HepG2 (cell line): ENCODE results near the gene SERPINA9. TPM values are rescaled to one million over a fixed set of nuclear protein-coding genes. Genes with fewer than 3 reads are reported as not detected.
A peak's percentile ranks its signal among the peaks of the same experiment; 100 is the strongest.

Experiments used
- ETV5 ChIP-seq: IDR thresholded peaks from 2 replicates; pipeline ENCODE4 v1.6.1; 2018; ENCODE audit warnings: missing biosample characterization, missing genetic modification reagents, inconsistent platforms, borderline replicate concordance
- FOSL2 ChIP-seq: sonication (generic); formaldehyde crosslinking; IDR thresholded peaks from 2 replicates; pipeline ENCODE4 v1.4.0; 2020; ENCODE audit warnings: missing genetic modification reagents
- ISX ChIP-seq: sonication (generic); formaldehyde crosslinking; conservative IDR thresholded peaks from 2 replicates; pipeline ENCODE4 v1.5.0; 2020; ENCODE audit warnings: missing genetic modification reagents
- KDM4B ChIP-seq: sonication (generic); formaldehyde crosslinking; IDR thresholded peaks from 2 replicates; pipeline ENCODE4 v1.4.0; 2020; ENCODE audit warnings: missing genetic modification reagents
- KMT2B ChIP-seq: IDR thresholded peaks from 2 replicates; pipeline ENCODE4 v1.6.1; 2016; ENCODE audit warnings: missing genetic modification reagents, missing compliant biosample characterization
- SOX13 ChIP-seq, 3 experiments: fragments of 450-650 bp in 1 of 3; sonication (generic) in 1 of 3; formaldehyde crosslinking in 1 of 3; IDR thresholded peaks in 2 of 3; conservative IDR thresholded peaks in 1 of 3; 2 replicates each; pipeline versions ENCODE4 v1.5.0 to v1.6.1; 2016 to 2020; ENCODE audit warnings: antibody characterized with exemption in 1 of 3, mild to moderate bottlenecking in 1 of 3, missing compliant biosample characterization in 1 of 3, missing genetic modification reagents in 1 of 3, moderate library complexity in 1 of 3
- TEAD3 ChIP-seq: optimal IDR thresholded peaks from 2 replicates; pipeline ENCODE3; 2016; ENCODE audit warnings: borderline replicate concordance
- ZNF331 ChIP-seq: sonication (generic); formaldehyde crosslinking; IDR thresholded peaks from 2 replicates; pipeline ENCODE4 v1.4.0; 2020; ENCODE audit warnings: missing genetic modification reagents
- ZNF83 ChIP-seq: sonication (generic); formaldehyde crosslinking; IDR thresholded peaks from 2 replicates; pipeline ENCODE4 v1.4.0; 2020; ENCODE audit warnings: missing genetic modification reagents, mild to moderate bottlenecking, borderline replicate concordance
- ZSCAN31 ChIP-seq: sonication (generic); formaldehyde crosslinking; IDR thresholded peaks from 2 replicates; pipeline ENCODE4 v1.5.0; 2020; ENCODE audit warnings: low read depth, mild to moderate bottlenecking, missing genetic modification reagents
- polyA plus RNA-seq, 8 experiments: library from polyadenylated mRNA; depleted of rRNA in 3 of 8; stranded (reverse) in 7 of 8; unstranded in 1 of 8; fragments of >200 nt; fragmentation: Illumina TruSeq in 4 of 8; extraction: Trizol in 4 of 8; gene quantifications; 2 replicates each; pipeline versions ENCODE4 v1.2.1 to v1.2.3, GENCODE V29; 2011 to 2016; ENCODE audit warnings: low read depth in 4 of 8, missing spikeins in 1 of 8, mixed read lengths in 1 of 8; ENCODE audit not compliant: insufficient read depth in 1 of 8
- total RNA-seq, 5 experiments: library from RNA; depleted of rRNA; stranded (reverse); fragments of >200 nt; fragmentation: Illumina TruSeq; extraction: Trizol; gene quantifications; 2 replicates each; pipeline ENCODE4 v1.2.3, GENCODE V29; 2016; ENCODE audit warnings: low read depth in 1 of 5
- TF ChIP-seq, protein P1 (sequence below): sonication (generic); formaldehyde crosslinking; IDR thresholded peaks from 2 replicates; pipeline ENCODE4 v1.4.0; 2020; ENCODE audit warnings: missing genetic modification reagents
- TF ChIP-seq, protein P2 (sequence below): sonication (generic); formaldehyde crosslinking; IDR thresholded peaks from 2 replicates; pipeline ENCODE4 v1.8.1; 2023; ENCODE audit warnings: mild to moderate bottlenecking, inconsistent platforms, moderate library complexity, missing genetic modification reagents, borderline replicate concordance
- TF ChIP-seq, protein P3 (sequence below): sonication (generic); formaldehyde crosslinking; IDR thresholded peaks from 2 replicates; pipeline ENCODE4 v1.9.0; 2022; ENCODE audit warnings: low read depth, missing genetic modification reagents
- TF ChIP-seq, protein P4 (sequence below): sonication (generic); formaldehyde crosslinking; IDR thresholded peaks from 2 replicates; pipeline ENCODE4 v1.5.0; 2020; ENCODE audit warnings: mild to moderate bottlenecking, missing genetic modification reagents, borderline replicate concordance
- TF ChIP-seq, protein P5 (sequence below): sonication (generic); formaldehyde crosslinking; IDR thresholded peaks from 2 replicates; pipeline ENCODE4 v1.4.0; 2020; ENCODE audit warnings: missing genetic modification reagents

SERPINA9 gene
- total and polyA plus RNA-seq, 2 of the 13 experiments (the other 11 are each of a cell fraction or from before 2014, with no cell fraction given) = 0.21 TPM; not detected in 1

DNA sequence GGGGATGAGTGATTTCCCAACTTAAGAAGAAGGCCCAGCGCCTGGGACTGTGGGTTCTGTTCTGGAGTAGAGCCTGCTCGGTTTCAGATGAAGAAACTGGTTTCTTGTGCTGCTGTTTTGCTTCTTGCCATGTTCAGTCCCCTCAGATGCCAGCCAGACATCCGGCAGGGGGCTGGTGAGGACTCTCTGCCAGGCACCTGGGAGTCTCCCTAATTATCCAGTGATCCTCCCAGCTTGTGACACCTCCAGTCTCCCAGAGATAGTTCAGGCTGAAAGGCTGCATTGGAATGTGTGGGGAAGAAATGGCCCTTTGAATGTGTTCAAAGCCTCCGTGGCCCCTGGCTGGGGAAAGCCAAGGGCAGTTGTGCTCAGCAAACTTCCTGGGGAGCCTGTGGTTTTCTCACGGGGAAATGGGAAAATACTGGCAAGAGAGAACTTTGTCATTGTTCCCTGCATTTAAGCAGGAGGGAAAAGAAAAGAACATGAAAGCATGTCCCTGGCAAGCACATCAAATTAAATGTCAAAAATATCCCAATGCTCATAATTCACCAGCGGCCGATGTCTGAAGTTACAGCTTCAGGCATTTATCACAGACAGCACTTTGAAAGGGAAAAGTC lies 41.8 kb upstream of the SERPINA9 start (continued):
- TF ChIP-seq, protein P1, sequence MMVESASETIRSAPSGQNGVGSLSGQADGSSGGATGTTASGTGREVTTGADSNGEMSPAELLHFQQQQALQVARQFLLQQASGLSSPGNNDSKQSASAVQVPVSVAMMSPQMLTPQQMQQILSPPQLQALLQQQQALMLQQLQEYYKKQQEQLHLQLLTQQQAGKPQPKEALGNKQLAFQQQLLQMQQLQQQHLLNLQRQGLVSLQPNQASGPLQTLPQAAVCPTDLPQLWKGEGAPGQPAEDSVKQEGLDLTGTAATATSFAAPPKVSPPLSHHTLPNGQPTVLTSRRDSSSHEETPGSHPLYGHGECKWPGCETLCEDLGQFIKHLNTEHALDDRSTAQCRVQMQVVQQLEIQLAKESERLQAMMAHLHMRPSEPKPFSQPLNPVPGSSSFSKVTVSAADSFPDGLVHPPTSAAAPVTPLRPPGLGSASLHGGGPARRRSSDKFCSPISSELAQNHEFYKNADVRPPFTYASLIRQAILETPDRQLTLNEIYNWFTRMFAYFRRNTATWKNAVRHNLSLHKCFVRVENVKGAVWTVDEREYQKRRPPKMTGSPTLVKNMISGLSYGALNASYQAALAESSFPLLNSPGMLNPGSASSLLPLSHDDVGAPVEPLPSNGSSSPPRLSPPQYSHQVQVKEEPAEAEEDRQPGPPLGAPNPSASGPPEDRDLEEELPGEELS = peak; percentile 77
- TF ChIP-seq, protein P2, sequence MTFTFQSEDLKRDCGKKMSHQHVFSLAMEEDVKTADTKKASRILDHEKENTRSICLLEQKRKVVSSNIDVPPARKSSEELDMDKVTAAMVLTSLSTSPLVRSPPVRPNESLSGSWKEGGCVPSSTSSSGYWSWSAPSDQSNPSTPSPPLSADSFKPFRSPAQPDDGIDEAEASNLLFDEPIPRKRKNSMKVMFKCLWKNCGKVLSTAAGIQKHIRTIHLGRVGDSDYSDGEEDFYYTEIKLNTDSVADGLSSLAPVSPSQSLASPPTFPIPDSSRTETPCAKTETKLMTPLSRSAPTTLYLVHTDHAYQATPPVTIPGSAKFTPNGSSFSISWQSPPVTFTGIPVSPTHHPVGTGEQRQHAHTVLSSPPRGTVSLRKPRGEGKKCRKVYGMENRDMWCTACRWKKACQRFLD (CRISPR knock-in tag) = 0 out of 2 replicates have a peak, but pooled peaks have one; percentile 36
- TF ChIP-seq, protein P3, sequence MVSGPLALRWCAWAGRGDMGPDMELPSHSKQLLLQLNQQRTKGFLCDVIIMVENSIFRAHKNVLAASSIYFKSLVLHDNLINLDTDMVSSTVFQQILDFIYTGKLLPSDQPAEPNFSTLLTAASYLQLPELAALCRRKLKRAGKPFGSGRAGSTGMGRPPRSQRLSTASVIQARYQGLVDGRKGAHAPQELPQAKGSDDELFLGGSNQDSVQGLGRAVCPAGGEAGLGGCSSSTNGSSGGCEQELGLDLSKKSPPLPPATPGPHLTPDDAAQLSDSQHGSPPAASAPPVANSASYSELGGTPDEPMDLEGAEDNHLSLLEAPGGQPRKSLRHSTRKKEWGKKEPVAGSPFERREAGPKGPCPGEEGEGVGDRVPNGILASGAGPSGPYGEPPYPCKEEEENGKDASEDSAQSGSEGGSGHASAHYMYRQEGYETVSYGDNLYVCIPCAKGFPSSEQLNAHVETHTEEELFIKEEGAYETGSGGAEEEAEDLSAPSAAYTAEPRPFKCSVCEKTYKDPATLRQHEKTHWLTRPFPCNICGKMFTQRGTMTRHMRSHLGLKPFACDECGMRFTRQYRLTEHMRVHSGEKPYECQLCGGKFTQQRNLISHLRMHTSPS (CRISPR knock-in tag) = 0 out of 2 replicates have a peak, but pooled peaks have one; percentile 38
- TF ChIP-seq ISX (CRISPR knock-in tag) = no peak
- no peak for TF ChIP-seq SOX13 (IDR thresholded peaks at IDR 0.05)
- peak in 1 of 2 experiments; percentile 63; a peak in 1 of 4 replicates for TF ChIP-seq SOX13 (CRISPR knock-in tag; conservative IDR thresholded peaks at IDR 0.05 in 1 of 2, IDR thresholded peaks at IDR 0.05 in 1 of 2)
- TF ChIP-seq KDM4B (CRISPR knock-in tag) = no peak
- 0 out of 2 replicates have a peak, but pooled peaks have one; percentile 23 for TF ChIP-seq ZSCAN31 (CRISPR knock-in tag)
- TF ChIP-seq ETV5 (CRISPR knock-in tag) = peak; percentile 80
- TF ChIP-seq, protein P4, sequence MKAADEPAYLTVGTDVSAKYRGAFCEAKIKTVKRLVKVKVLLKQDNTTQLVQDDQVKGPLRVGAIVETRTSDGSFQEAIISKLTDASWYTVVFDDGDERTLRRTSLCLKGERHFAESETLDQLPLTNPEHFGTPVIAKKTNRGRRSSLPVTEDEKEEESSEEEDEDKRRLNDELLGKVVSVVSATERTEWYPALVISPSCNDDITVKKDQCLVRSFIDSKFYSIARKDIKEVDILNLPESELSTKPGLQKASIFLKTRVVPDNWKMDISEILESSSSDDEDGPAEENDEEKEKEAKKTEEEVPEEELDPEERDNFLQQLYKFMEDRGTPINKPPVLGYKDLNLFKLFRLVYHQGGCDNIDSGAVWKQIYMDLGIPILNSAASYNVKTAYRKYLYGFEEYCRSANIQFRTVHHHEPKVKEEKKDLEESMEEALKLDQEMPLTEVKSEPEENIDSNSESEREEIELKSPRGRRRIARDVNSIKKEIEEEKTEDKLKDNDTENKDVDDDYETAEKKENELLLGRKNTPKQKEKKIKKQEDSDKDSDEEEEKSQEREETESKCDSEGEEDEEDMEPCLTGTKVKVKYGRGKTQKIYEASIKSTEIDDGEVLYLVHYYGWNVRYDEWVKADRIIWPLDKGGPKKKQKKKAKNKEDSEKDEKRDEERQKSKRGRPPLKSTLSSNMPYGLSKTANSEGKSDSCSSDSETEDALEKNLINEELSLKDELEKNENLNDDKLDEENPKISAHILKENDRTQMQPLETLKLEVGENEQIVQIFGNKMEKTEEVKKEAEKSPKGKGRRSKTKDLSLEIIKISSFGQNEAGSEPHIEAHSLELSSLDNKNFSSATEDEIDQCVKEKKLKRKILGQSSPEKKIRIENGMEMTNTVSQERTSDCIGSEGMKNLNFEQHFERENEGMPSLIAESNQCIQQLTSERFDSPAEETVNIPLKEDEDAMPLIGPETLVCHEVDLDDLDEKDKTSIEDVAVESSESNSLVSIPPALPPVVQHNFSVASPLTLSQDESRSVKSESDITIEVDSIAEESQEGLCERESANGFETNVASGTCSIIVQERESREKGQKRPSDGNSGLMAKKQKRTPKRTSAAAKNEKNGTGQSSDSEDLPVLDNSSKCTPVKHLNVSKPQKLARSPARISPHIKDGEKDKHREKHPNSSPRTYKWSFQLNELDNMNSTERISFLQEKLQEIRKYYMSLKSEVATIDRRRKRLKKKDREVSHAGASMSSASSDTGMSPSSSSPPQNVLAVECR = no peak
- TF ChIP-seq FOSL2 = peak; percentile 44; the same call in 1 of the 2 replicates
- TF ChIP-seq TEAD3 = peak; percentile 69
- no peak for TF ChIP-seq KMT2B (CRISPR knock-in tag)
- TF ChIP-seq ZNF331 (CRISPR knock-in tag) = peak; percentile 59; the same call in 1 of the 2 replicates
- TF ChIP-seq, protein P5, sequence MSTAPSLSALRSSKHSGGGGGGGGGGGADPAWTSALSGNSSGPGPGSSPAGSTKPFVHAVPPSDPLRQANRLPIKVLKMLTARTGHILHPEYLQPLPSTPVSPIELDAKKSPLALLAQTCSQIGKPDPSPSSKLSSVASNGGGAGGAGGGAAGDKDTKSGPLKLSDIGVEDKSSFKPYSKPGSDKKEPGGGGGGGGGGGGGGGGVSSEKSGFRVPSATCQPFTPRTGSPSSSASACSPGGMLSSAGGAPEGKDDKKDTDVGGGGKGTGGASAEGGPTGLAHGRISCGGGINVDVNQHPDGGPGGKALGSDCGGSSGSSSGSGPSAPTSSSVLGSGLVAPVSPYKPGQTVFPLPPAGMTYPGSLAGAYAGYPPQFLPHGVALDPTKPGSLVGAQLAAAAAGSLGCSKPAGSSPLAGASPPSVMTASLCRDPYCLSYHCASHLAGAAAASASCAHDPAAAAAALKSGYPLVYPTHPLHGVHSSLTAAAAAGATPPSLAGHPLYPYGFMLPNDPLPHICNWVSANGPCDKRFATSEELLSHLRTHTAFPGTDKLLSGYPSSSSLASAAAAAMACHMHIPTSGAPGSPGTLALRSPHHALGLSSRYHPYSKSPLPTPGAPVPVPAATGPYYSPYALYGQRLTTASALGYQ (CRISPR knock-in tag) = peak; percentile 54; the same call in 1 of the 2 replicates
- TF ChIP-seq ZNF83 (CRISPR knock-in tag) = no peak
